Mesenteric fat pad (tissue), 1 donor: Measurements from ENCODE around the gene POLRMT. TPM values are rescaled to one million over a fixed set of nuclear protein-coding genes. Genes with fewer than 3 reads are reported as not detected.

Source experiments
- total RNA-seq: library from RNA; stranded (reverse); fragmentation: NEBNext Ultra II Directional; extraction: Animal tissue kit (Norgen Biotek cat#: 25700); gene quantifications from one replicate; pipeline ENCODE4 v1.2.1, GENCODE V29; 2021
- donor health status: DM: yes; HTN: yes; CAD: no.

Gene POLRMT
- total RNA-seq, 1 donor from 2014 or later, result 36.9 TPM

Other genes starting within 250 kb of the POLRMT start
- gene C2CD4C, start 224.4 kb downstream of the POLRMT start, total RNA-seq, result 5.9 TPM
- gene SHC2, start 172.5 kb downstream of the POLRMT start, total RNA-seq, result 29.1 TPM
- 1.7 TPM for gene MADCAM1, start 137.1 kb downstream of the POLRMT start, total RNA-seq
- gene TPGS1, start 126.0 kb downstream of the POLRMT start, total RNA-seq, result 20.3 TPM
- gene CDC34, start 101.8 kb downstream of the POLRMT start, total RNA-seq, result 53.7 TPM
- gene GZMM, start 89.5 kb downstream of the POLRMT start, total RNA-seq, result 0.74 TPM
- gene BSG, start 60.9 kb downstream of the POLRMT start, total RNA-seq, result 396 TPM
- 0.16 TPM for gene HCN2, start 43.7 kb downstream of the POLRMT start, total RNA-seq
- gene FGF22, start 6.3 kb upstream of the POLRMT start, total RNA-seq, result 0.22 TPM
- 37.3 TPM for gene RNF126, start 29.7 kb upstream of the POLRMT start, total RNA-seq
- 193 TPM for gene FSTL3, start 42.9 kb upstream of the POLRMT start, total RNA-seq
- not detected for gene PRSS57, start 61.9 kb upstream of the POLRMT start, total RNA-seq
- gene PALM, start 75.4 kb upstream of the POLRMT start, total RNA-seq, result 212 TPM
- gene MISP, start 117.6 kb upstream of the POLRMT start, total RNA-seq, result 0.67 TPM
- 236 TPM for gene PTBP1, start 163.9 kb upstream of the POLRMT start, total RNA-seq
- gene PLPPR3, start 188.4 kb upstream of the POLRMT start, total RNA-seq, result not detected
- 0.39 TPM for gene AZU1, start 194.3 kb upstream of the POLRMT start, total RNA-seq
- gene PRTN3, start 207.5 kb upstream of the POLRMT start, total RNA-seq, result 0.32 TPM
- 1.3 TPM for gene ELANE, start 218.8 kb upstream of the POLRMT start, total RNA-seq
- gene CFD, start 226.1 kb upstream of the POLRMT start, total RNA-seq, result 1,010 TPM